Loucy (cell line): Measurements from ENCODE around the gene PITRM1.

Experiments used
- H2AFZ ChIP-seq: fragments of 200-600 bp; sonication (generic); 2 replicates; pipeline ENCODE4 v1.6.0; 2016; ENCODE audit warnings: antibody characterized with exemption, mild to moderate bottlenecking, low read length, moderate library complexity
- H3F3A ChIP-seq: fragments of 200-600 bp; 2 replicates; pipeline ENCODE4 v1.6.0; 2016; ENCODE audit warnings: antibody characterized with exemption, low read depth, mild to moderate bottlenecking
- H3K27me3 ChIP-seq: fragments of 200-600 bp; sonication (generic); 2 replicates; pipeline ENCODE4 v1.6.1; 2014; ENCODE audit warnings: low read length, mild to moderate bottlenecking; ENCODE audit not compliant: insufficient read depth, poor library complexity, severe bottlenecking
- H3K36me3 ChIP-seq: fragments of 200-600 bp; sonication (generic); 2 replicates; pipeline ENCODE4 v1.6.1; 2016; ENCODE audit warnings: low read length; ENCODE audit not compliant: insufficient read depth
- H3K4me1 ChIP-seq: fragments of 200-600 bp; sonication (generic); 2 replicates; pipeline ENCODE4 v1.5.1; 2014; ENCODE audit warnings: low read length, mild to moderate bottlenecking; ENCODE audit not compliant: insufficient read depth, poor library complexity, severe bottlenecking
- H3K4me2 ChIP-seq: fragments of 200-600 bp; sonication (generic); 2 replicates; pipeline ENCODE4 v1.6.0; 2014; ENCODE audit warnings: antibody characterized with exemption, low read length, low read depth, mild to moderate bottlenecking; ENCODE audit not compliant: poor library complexity, severe bottlenecking
- H3K4me3 ChIP-seq: fragments of 200-600 bp; sonication (generic); 2 replicates; pipeline ENCODE4 v1.5.1; 2014; ENCODE audit warnings: low read length, mild to moderate bottlenecking, mixed read lengths; ENCODE audit not compliant: poor library complexity, severe bottlenecking
- H3K79me2 ChIP-seq: fragments of 200-600 bp; sonication (generic); 2 replicates; pipeline ENCODE4 v1.6.1; 2014; ENCODE audit warnings: low read length; ENCODE audit not compliant: insufficient read depth
- H3K9ac ChIP-seq: fragments of 200-600 bp; sonication (generic); 2 replicates; pipeline ENCODE4 v1.6.0; 2014; ENCODE audit warnings: mild to moderate bottlenecking, low read depth, low read length, moderate library complexity; ENCODE audit not compliant: poor library complexity, severe bottlenecking
- H3K9me2 ChIP-seq: fragments of 200-600 bp; sonication (generic); replicated peaks from 2 replicates; pipeline ENCODE4 v1.6.1; 2016; ENCODE audit warnings: low read depth, low read length, mixed read lengths
- H3K9me3 ChIP-seq: fragments of 200-600 bp; sonication (generic); 2 replicates; pipeline ENCODE4 v1.6.1; 2014; ENCODE audit warnings: mild to moderate bottlenecking, antibody characterized with exemption, low read length, low read depth; ENCODE audit not compliant: insufficient read depth
- H4K20me1 ChIP-seq: fragments of 200-600 bp; sonication (generic); 2 replicates; pipeline ENCODE4 v1.6.0; 2014; ENCODE audit warnings: antibody characterized with exemption, low read length, mild to moderate bottlenecking; ENCODE audit not compliant: insufficient read depth, poor library complexity, severe bottlenecking
- CTCF ChIP-seq: fragments of 200-600 bp; sonication (generic); conservative IDR thresholded peaks from 2 replicates; pipeline ENCODE4 v1.5.1; 2014; ENCODE audit warnings: mild to moderate bottlenecking, antibody characterized with exemption, low read length
- EZH2phosphoT487 ChIP-seq: fragments of 200-600 bp; IDR thresholded peaks from 2 replicates; pipeline ENCODE4 v1.6.1; 2018; ENCODE audit warnings: antibody characterized with exemption, mild to moderate bottlenecking, moderate library complexity, borderline replicate concordance

PITRM1 gene

GRCh38 chr10:3195286-3195685, 22.7 kb upstream of the PITRM1 start:
- no peak overlapping the region for H3K4me2 ChIP-seq
- H3K9me2 ChIP-seq, result no peaks in the 10 kb centered on the region
- no peaks in the 10 kb centered on the region for H3F3A ChIP-seq
- no peaks in the 10 kb centered on the region for H4K20me1 ChIP-seq
- H3K9ac ChIP-seq, result no peak overlapping the region
- H2AFZ ChIP-seq, result no peak overlapping the region
- peaks cover 44% of the 10 kb centered on the region for H3K27me3 ChIP-seq
- H3K4me3 ChIP-seq, result no peak overlapping the region
- H3K4me1 ChIP-seq, result no peaks in the 10 kb centered on the region
- no peaks in the 10 kb centered on the region for H3K79me2 ChIP-seq
- no peaks in the 10 kb centered on the region for H3K36me3 ChIP-seq
- TF ChIP-seq EZH2phosphoT487 (no peak), CTCF (no peak)
- H3K9me3 ChIP-seq, result no peaks in the 10 kb centered on the region

DNA sequence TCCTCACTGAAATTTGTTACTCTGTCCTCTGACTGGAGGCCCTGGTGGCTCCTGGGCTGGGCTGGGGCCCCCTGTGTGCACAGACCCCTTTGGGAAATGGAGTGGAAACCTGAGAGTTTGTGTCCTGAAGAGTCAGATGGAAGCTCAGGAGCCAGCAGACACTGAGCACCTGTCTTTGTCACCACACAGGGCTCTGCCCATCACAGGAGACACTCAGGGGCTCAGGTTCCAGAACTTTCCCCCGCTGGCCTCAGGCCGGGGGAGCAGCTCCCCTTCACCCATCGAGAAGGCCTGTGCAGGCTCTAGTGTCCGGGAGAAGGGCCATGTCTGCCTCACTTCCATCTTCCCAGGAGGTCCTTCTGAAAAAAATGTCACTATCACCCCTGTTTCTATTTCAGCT, 22.3 kb upstream of the PITRM1 start:
- H3K4me1 ChIP-seq, result no peaks in the 10 kb centered on the region
- H3F3A ChIP-seq, result no peaks in the 10 kb centered on the region
- H3K9me3 ChIP-seq, result no peaks in the 10 kb centered on the region
- H4K20me1 ChIP-seq, result no peaks in the 10 kb centered on the region
- H3K36me3 ChIP-seq, result no peaks in the 10 kb centered on the region
- no peak overlapping the region for H3K4me2 ChIP-seq
- H3K9ac ChIP-seq, result no peak overlapping the region
- H3K4me3 ChIP-seq, result no peak overlapping the region
- H3K27me3 ChIP-seq, result peaks cover 40% of the 10 kb centered on the region
- no peak overlapping the region for H2AFZ ChIP-seq
- no peaks in the 10 kb centered on the region for H3K9me2 ChIP-seq
- no peaks in the 10 kb centered on the region for H3K79me2 ChIP-seq
- TF ChIP-seq EZH2phosphoT487 (no peak), CTCF (no peak)

GRCh38 chr10:3193751-3194150, 21.2 kb upstream of the PITRM1 start:
- Histone ChIP-seq H2AFZ (no peak overlapping the region), H3K79me2 (no peaks in the 10 kb centered on the region), H3K36me3 (no peaks in the 10 kb centered on the region), H3K9ac (no peak overlapping the region), H4K20me1 (no peaks in the 10 kb centered on the region), H3K4me3 (no peak overlapping the region), H3K27me3 (peaks cover 29% of the 10 kb centered on the region), H3F3A (no peaks in the 10 kb centered on the region), H3K9me2 (no peaks in the 10 kb centered on the region), H3K4me1 (no peaks in the 10 kb centered on the region), H3K9me3 (no peaks in the 10 kb centered on the region), H3K4me2 (no peak overlapping the region)
- no peak for TF ChIP-seq CTCF
- TF ChIP-seq EZH2phosphoT487, result no peak
